H9 (cell line): ENCODE results near the gene P3H2. TPM values are rescaled to one million over a fixed set of nuclear protein-coding genes. Genes with fewer than 3 reads are reported as not detected.

Experiments
- DNase-seq: peaks from one replicate; pipeline ENCODE4 v3.0.0-alpha.2; 2017
- H2AFZ ChIP-seq: one replicate; pipeline ENCODE4 v1.6.1; 2013; ENCODE audit warnings: mild to moderate bottlenecking, low read length, control low read depth, moderate library complexity
- H2AK5ac ChIP-seq: 2 replicates; pipeline ENCODE4 v1.6.1; 2013; ENCODE audit warnings: low read length, control low read depth, mixed read lengths; ENCODE audit not compliant: insufficient read length
- H2BK120ac ChIP-seq: one replicate; pipeline ENCODE4 v1.6.1; 2013; ENCODE audit warnings: low read depth, mild to moderate bottlenecking, low read length, control low read depth, inconsistent platforms; ENCODE audit not compliant: poor library complexity, severe bottlenecking
- H2BK12ac ChIP-seq: 2 replicates; pipeline ENCODE4 v1.6.1; 2013; ENCODE audit warnings: low read length, control low read depth, mixed read lengths, low read depth; ENCODE audit not compliant: insufficient read length
- H2BK15ac ChIP-seq: 2 replicates; pipeline ENCODE4 v1.6.1; 2013; ENCODE audit warnings: low read depth, low read length, control low read depth
- H2BK20ac ChIP-seq: one replicate; pipeline ENCODE4 v1.6.1; 2013; ENCODE audit warnings: low read depth, mild to moderate bottlenecking, low read length, control low read depth, inconsistent platforms; ENCODE audit not compliant: poor library complexity, severe bottlenecking
- H2BK5ac ChIP-seq: 2 replicates; pipeline ENCODE4 v1.6.1; 2013; ENCODE audit warnings: low read length, control low read depth, mixed read lengths; ENCODE audit not compliant: insufficient read length
- H3K14ac ChIP-seq: 2 replicates; pipeline ENCODE4 v1.6.1; 2013; ENCODE audit warnings: low read length, control low read depth; ENCODE audit not compliant: insufficient read depth
- H3K18ac ChIP-seq: 2 replicates; pipeline ENCODE4 v1.6.1; 2013; ENCODE audit warnings: low read depth, mild to moderate bottlenecking, mixed read lengths, low read length, control low read depth; ENCODE audit not compliant: insufficient read length
- H3K23ac ChIP-seq: 2 replicates; pipeline ENCODE4 v1.6.1; 2013; ENCODE audit warnings: low read length, control low read depth, mixed read lengths, low read depth; ENCODE audit not compliant: insufficient read length
- H3K23me2 ChIP-seq: 2 replicates; pipeline ENCODE4 v1.6.1; 2013; ENCODE audit warnings: low read depth, mild to moderate bottlenecking, mixed read lengths, low read length, control low read depth; ENCODE audit not compliant: insufficient read length, poor library complexity, severe bottlenecking
- H3K27ac ChIP-seq: 2 replicates; pipeline ENCODE4 v1.5.1; 2013; ENCODE audit warnings: low read length, control low read depth, mixed read lengths, low read depth; ENCODE audit not compliant: insufficient read length
- H3K27me3 ChIP-seq: 2 replicates; pipeline ENCODE4 v1.6.1; 2013; ENCODE audit warnings: low read length, control low read depth, inconsistent platforms; ENCODE audit not compliant: insufficient read depth
- H3K4ac ChIP-seq: 2 replicates; pipeline ENCODE4 v1.6.1; 2013; ENCODE audit warnings: low read depth, mild to moderate bottlenecking, control low read depth, inconsistent platforms, low read length, moderate library complexity
- H3K4me1 ChIP-seq: 2 replicates; pipeline ENCODE4 v1.6.1; 2013; ENCODE audit warnings: low read length, control low read depth, inconsistent platforms; ENCODE audit not compliant: insufficient read depth
- H3K4me2 ChIP-seq: 2 replicates; pipeline ENCODE4 v1.6.1; 2013; ENCODE audit warnings: low read length, control low read depth, mixed read lengths; ENCODE audit not compliant: insufficient read length, insufficient read depth
- H3K56ac ChIP-seq: 2 replicates; pipeline ENCODE4 v1.6.1; 2013; ENCODE audit warnings: low read depth, mild to moderate bottlenecking, mixed read lengths, low read length, control low read depth; ENCODE audit not compliant: insufficient read length
- H3K79me1 ChIP-seq: 2 replicates; pipeline ENCODE4 v1.6.1; 2013; ENCODE audit warnings: low read depth, mild to moderate bottlenecking, moderate library complexity, low read length, control low read depth, inconsistent platforms; ENCODE audit not compliant: insufficient read depth, poor library complexity, severe bottlenecking
- H3K79me2 ChIP-seq: 2 replicates; pipeline ENCODE4 v1.6.1; 2013; ENCODE audit warnings: low read length, control low read depth, inconsistent platforms; ENCODE audit not compliant: insufficient read depth
- H3K9ac ChIP-seq: 2 replicates; pipeline ENCODE4 v1.6.1; 2013; ENCODE audit warnings: low read length, control low read depth, mixed read lengths; ENCODE audit not compliant: insufficient read length; ENCODE audit errors: extremely low read depth
- H3K9me3 ChIP-seq: one replicate; pipeline ENCODE4 v1.6.1; 2013; ENCODE audit warnings: low read depth, low read length, inconsistent platforms; ENCODE audit not compliant: control insufficient read depth
- H3T11ph ChIP-seq: one replicate; pipeline ENCODE4 v1.6.1; 2013; ENCODE audit warnings: mild to moderate bottlenecking, low read length, control low read depth, inconsistent platforms
- H4K20me1 ChIP-seq: one replicate; pipeline ENCODE4 v1.6.1; 2013; ENCODE audit not compliant: control insufficient read depth, insufficient read length, insufficient read depth
- H4K5ac ChIP-seq: 2 replicates; pipeline ENCODE4 v1.6.1; 2013; ENCODE audit warnings: low read depth, mild to moderate bottlenecking, mixed read lengths, low read length, control low read depth; ENCODE audit not compliant: insufficient read length
- H4K8ac ChIP-seq: replicated peaks from 2 replicates; pipeline ENCODE4 v1.6.1; 2013; ENCODE audit warnings: low read length, control low read depth, mixed read lengths, low read depth; ENCODE audit not compliant: insufficient read length
- H4K91ac ChIP-seq: 2 replicates; pipeline ENCODE4 v1.6.1; 2013; ENCODE audit warnings: low read depth, mild to moderate bottlenecking, moderate library complexity, mixed read lengths, low read length, control low read depth; ENCODE audit not compliant: insufficient read length
- H3K27ac Mint-ChIP-seq, 3 experiments: 2 replicates in 2 of 3; 3 replicates in 1 of 3; pipeline ENCODE4 v1.8.0; 2020 to 2021; ENCODE audit warnings: mixed read lengths in 3 of 3, mild to moderate bottlenecking in 1 of 3, moderate library complexity in 1 of 3
- H3K27me3 Mint-ChIP-seq: 2 replicates; pipeline ENCODE4 v1.8.0; 2021; ENCODE audit warnings: low read depth, mild to moderate bottlenecking, moderate library complexity, mixed read lengths
- H3K36me3 Mint-ChIP-seq, 3 experiments: 2 replicates in 2 of 3; 3 replicates in 1 of 3; pipeline ENCODE4 v1.8.0; 2020 to 2021; ENCODE audit warnings: low read depth in 3 of 3, mixed read lengths in 3 of 3; ENCODE audit not compliant: insufficient read depth in 1 of 3
- H3K4me1 Mint-ChIP-seq, 2 experiments: 2 replicates each; pipeline ENCODE4 v1.8.0; 2020; ENCODE audit warnings: mixed read lengths in 2 of 2
- H3K4me3 Mint-ChIP-seq, 2 experiments: 2 replicates in 1 of 2; 3 replicates in 1 of 2; pipeline ENCODE4 v1.8.0; 2020 to 2021; ENCODE audit warnings: mild to moderate bottlenecking in 2 of 2, mixed read lengths in 2 of 2, moderate library complexity in 1 of 2
- H3K9me3 Mint-ChIP-seq, 2 experiments: 2 replicates in 1 of 2; 3 replicates in 1 of 2; pipeline ENCODE4 v1.8.0; 2020; ENCODE audit warnings: mild to moderate bottlenecking in 2 of 2, mixed read lengths in 2 of 2, moderate library complexity in 1 of 2
- WGBS: extraction: QIAGEN DNeasy Blood & Tissue Kit; methylation state at CpG from one replicate; pipeline ENCODE4 v1.1.7; 2013; ENCODE audit warnings: missing lambda C conversion rate, low lambda C conversion rate, mixed read lengths; ENCODE audit not compliant: insufficient read length; ENCODE audit errors: extremely low coverage; 5-methylcytosine and 5-hydroxymethylcytosine counted together
- total RNA-seq: library from RNA; stranded (reverse); gene quantifications from 2 replicates; pipeline ENCODE4 v1.2.1, GENCODE V29; 2021
- TF ChIP-seq, protein P1 (sequence below): fragments of 200-600 bp; sonication (generic); conservative IDR thresholded peaks from 3 replicates; pipeline ENCODE4 v1.8.0; 2021; ENCODE audit warnings: antibody characterized with exemption, mild to moderate bottlenecking

Gene P3H2
- total RNA-seq, 1 experiment from 2014 or later = 41.5 TPM

DNA sequence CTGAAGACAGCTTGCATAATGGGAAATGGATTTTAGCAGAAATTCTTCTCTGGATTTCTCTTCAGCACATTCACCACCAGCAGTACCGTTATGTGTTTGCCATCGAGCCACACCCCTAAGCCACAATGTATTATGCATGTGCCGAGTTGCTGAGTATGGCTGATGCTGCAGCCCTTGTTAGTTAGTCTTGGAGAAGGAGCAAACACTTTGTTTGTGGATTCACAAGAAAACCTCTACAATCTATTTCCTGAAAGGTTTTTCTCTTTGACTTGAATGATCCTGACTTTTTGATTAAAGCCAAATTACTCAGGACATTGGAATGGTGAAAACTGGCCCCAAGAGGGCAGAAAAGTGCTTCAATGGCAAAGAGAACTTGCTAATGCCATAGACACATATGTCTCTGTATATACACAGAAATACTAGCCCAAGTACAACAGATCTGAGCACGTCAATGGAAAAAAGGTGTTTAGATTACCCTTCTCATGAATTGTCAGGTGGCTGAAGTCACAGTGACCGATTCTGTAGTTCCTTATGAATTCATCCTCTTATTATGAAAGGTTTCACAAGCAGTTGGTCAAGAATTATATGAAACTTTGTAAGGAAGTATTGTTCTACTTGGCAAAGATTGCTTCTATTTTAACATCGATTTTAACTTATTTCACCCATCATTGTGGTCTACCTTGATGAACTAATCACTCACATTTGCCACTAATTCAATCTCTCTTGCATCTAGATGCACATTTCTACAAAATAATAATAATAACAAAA lies 103.0 kb downstream of the P3H2 start:
- H3K79me2 ChIP-seq = no peaks in the 10 kb centered on the region
- no peak overlapping the region for H2AFZ ChIP-seq
- no peak overlapping the region for H2BK5ac ChIP-seq
- no peak overlapping the region for H4K8ac ChIP-seq
- H2BK12ac ChIP-seq = no peak overlapping the region
- no peak overlapping the region for H3K4me3 Mint-ChIP-seq
- H3T11ph ChIP-seq = no peak overlapping the region
- no peak overlapping the region for H2BK120ac ChIP-seq
- no peak overlapping the region for H3K27ac ChIP-seq
- H3K27me3 ChIP-seq = no peaks in the 10 kb centered on the region
- no peaks in the 10 kb centered on the region for H3K27me3 Mint-ChIP-seq
- peaks cover 0 to 4% (median 2%) of the 10 kb centered on the region in 3 experiments; a peak in 4 of 7 replicates for H3K36me3 Mint-ChIP-seq
- no peak overlapping the region for H3K14ac ChIP-seq
- H2AK5ac ChIP-seq = no peak overlapping the region
- H4K5ac ChIP-seq = no peak overlapping the region
- no peak overlapping the region for H3K27ac Mint-ChIP-seq
- no peak overlapping the region for H3K18ac ChIP-seq
- H4K91ac ChIP-seq = no peak overlapping the region
- H3K4me1 Mint-ChIP-seq = peaks cover 65 to 71% of the 10 kb centered on the region in 2 experiments
- no peak overlapping the region for H2BK15ac ChIP-seq
- no peaks in the 10 kb centered on the region for H3K79me1 ChIP-seq
- H3K9me3 Mint-ChIP-seq = no peaks in the 10 kb centered on the region
- DNase-seq = no peak
- H2BK20ac ChIP-seq = no peak overlapping the region
- H3K56ac ChIP-seq = no peak overlapping the region
- H3K23ac ChIP-seq = no peak overlapping the region
- H3K4me2 ChIP-seq = no peak overlapping the region
- TF ChIP-seq, protein P1, sequence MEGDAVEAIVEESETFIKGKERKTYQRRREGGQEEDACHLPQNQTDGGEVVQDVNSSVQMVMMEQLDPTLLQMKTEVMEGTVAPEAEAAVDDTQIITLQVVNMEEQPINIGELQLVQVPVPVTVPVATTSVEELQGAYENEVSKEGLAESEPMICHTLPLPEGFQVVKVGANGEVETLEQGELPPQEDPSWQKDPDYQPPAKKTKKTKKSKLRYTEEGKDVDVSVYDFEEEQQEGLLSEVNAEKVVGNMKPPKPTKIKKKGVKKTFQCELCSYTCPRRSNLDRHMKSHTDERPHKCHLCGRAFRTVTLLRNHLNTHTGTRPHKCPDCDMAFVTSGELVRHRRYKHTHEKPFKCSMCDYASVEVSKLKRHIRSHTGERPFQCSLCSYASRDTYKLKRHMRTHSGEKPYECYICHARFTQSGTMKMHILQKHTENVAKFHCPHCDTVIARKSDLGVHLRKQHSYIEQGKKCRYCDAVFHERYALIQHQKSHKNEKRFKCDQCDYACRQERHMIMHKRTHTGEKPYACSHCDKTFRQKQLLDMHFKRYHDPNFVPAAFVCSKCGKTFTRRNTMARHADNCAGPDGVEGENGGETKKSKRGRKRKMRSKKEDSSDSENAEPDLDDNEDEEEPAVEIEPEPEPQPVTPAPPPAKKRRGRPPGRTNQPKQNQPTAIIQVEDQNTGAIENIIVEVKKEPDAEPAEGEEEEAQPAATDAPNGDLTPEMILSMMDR = peak; percentile 53
- no peaks in the 10 kb centered on the region for H3K9me3 ChIP-seq
- no CpG with 5 or more reads among the region's 6 CpGs for WGBS
- H3K23me2 ChIP-seq = no peaks in the 10 kb centered on the region
- no peaks in the 10 kb centered on the region for H4K20me1 ChIP-seq
- no peak overlapping the region for H3K9ac ChIP-seq
- no peak overlapping the region for H3K4ac ChIP-seq
- H3K4me1 ChIP-seq = peaks cover 8% of the 10 kb centered on the region
